Transverse colon (tissue), 4 donors: ENCODE data around the gene C2orf68.

Experiments used
- EP300 ChIP-seq: sonication (generic); formaldehyde crosslinking; IDR thresholded peaks from one replicate; pipeline ENCODE4 v1.6.1; 2017; ENCODE audit warnings: antibody characterized with exemption, low read depth
- POLR2AphosphoS5 ChIP-seq, 3 donors: sonication (generic); formaldehyde crosslinking; IDR thresholded peaks; one replicate each; pipeline ENCODE4 v1.6.1; 2016; ENCODE audit warnings: antibody characterized with exemption in 3 of 3
- TF ChIP-seq, protein P1 (sequence below), 5 experiments: fragments of 200-600 bp in 3 of 5; fragments of 450-650 bp in 2 of 5; sonication (generic) in 3 of 5; IDR thresholded peaks; 1 replicate in 2 of 5; 2 replicates in 3 of 5; pipeline ENCODE4 v1.5.1; 2016 to 2017; ENCODE audit warnings: antibody characterized with exemption in 5 of 5, inconsistent platforms in 3 of 5, mild to moderate bottlenecking in 2 of 5, moderate library complexity in 1 of 5

- TF ChIP-seq, protein P1, sequence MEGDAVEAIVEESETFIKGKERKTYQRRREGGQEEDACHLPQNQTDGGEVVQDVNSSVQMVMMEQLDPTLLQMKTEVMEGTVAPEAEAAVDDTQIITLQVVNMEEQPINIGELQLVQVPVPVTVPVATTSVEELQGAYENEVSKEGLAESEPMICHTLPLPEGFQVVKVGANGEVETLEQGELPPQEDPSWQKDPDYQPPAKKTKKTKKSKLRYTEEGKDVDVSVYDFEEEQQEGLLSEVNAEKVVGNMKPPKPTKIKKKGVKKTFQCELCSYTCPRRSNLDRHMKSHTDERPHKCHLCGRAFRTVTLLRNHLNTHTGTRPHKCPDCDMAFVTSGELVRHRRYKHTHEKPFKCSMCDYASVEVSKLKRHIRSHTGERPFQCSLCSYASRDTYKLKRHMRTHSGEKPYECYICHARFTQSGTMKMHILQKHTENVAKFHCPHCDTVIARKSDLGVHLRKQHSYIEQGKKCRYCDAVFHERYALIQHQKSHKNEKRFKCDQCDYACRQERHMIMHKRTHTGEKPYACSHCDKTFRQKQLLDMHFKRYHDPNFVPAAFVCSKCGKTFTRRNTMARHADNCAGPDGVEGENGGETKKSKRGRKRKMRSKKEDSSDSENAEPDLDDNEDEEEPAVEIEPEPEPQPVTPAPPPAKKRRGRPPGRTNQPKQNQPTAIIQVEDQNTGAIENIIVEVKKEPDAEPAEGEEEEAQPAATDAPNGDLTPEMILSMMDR (IDR thresholded peaks at IDR 0.05): peak in 4 of 5 experiments; percentile 15 to 22 (median 18)
- no peak for TF ChIP-seq POLR2AphosphoS5 (IDR thresholded peaks at IDR 0.05)
- no peak for TF ChIP-seq EP300
These were observed 36.8 kb upstream of the C2orf68 start for GRCh38 chr2:85648619-85649018.
